WTC11 (cell line): ENCODE results near the gene SLC30A5.

Experiments used
- JAZF1 ChIP-seq: fragments of 250-450 bp; sonication (Bioruptor Pico); IDR thresholded peaks from 2 replicates; pipeline ENCODE4 v1.9.0; 2021; ENCODE audit warnings: moderate library complexity, mild to moderate bottlenecking, inconsistent platforms
- MLX ChIP-seq: sonication (generic); formaldehyde crosslinking; IDR thresholded peaks from 2 replicates; pipeline ENCODE4 v1.8.1; 2023; ENCODE audit warnings: mild to moderate bottlenecking, missing genetic modification reagents, moderate library complexity
- NR3C1 ChIP-seq: sonication (generic); formaldehyde crosslinking; conservative IDR thresholded peaks from 2 replicates; pipeline ENCODE4 v1.8.1; 2023; ENCODE audit warnings: low read depth, mild to moderate bottlenecking, missing genetic modification reagents
- TCF7 ChIP-seq: sonication (generic); formaldehyde crosslinking; IDR thresholded peaks from 2 replicates; pipeline ENCODE4 v1.8.0; 2022; ENCODE audit warnings: mild to moderate bottlenecking, low read depth, missing genetic modification reagents, moderate library complexity
- TEAD4 ChIP-seq: sonication (generic); formaldehyde crosslinking; IDR thresholded peaks from 2 replicates; pipeline ENCODE4 v1.8.0; 2022; ENCODE audit warnings: mild to moderate bottlenecking, missing genetic modification reagents
- ZNF138 ChIP-seq: sonication (generic); formaldehyde crosslinking; conservative IDR thresholded peaks from 2 replicates; pipeline ENCODE4 v1.8.1; 2022; ENCODE audit warnings: mild to moderate bottlenecking, moderate library complexity, missing genetic modification reagents
- TF ChIP-seq, protein P1 (sequence below): fragments of 200-600 bp; IDR thresholded peaks from 2 replicates; pipeline ENCODE4 v1.8.0; 2022; ENCODE audit warnings: antibody characterized with exemption
- TF ChIP-seq, protein P2 (sequence below): sonication (generic); formaldehyde crosslinking; IDR thresholded peaks from 2 replicates; pipeline ENCODE4 v1.8.1; 2023; ENCODE audit warnings: mild to moderate bottlenecking, missing genetic modification reagents
- TF ChIP-seq, protein P3 (sequence below): sonication (generic); formaldehyde crosslinking; IDR thresholded peaks from 2 replicates; pipeline ENCODE4 v1.8.0; 2023; ENCODE audit warnings: missing genetic modification reagents

DNA sequence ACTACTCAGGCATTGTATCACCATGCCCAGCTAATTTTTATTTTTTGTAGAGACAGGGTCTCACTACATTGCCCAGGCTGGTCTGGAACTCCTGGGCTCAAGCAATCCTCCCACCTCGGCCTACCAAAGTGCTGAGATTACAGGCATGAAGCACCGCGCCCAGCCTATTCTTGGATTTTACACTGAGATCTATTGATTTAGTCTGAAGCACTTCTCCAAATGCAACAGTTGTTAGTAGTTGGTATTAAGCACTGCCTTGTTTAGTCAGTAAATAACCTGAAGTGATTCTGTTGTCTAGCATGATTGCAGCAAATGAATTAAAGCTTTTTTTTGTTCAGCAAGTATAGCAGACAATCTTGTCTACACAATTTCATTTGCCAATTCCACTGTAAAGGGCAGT, 64.2 kb downstream of the SLC30A5 start:
- TF ChIP-seq, protein P1, sequence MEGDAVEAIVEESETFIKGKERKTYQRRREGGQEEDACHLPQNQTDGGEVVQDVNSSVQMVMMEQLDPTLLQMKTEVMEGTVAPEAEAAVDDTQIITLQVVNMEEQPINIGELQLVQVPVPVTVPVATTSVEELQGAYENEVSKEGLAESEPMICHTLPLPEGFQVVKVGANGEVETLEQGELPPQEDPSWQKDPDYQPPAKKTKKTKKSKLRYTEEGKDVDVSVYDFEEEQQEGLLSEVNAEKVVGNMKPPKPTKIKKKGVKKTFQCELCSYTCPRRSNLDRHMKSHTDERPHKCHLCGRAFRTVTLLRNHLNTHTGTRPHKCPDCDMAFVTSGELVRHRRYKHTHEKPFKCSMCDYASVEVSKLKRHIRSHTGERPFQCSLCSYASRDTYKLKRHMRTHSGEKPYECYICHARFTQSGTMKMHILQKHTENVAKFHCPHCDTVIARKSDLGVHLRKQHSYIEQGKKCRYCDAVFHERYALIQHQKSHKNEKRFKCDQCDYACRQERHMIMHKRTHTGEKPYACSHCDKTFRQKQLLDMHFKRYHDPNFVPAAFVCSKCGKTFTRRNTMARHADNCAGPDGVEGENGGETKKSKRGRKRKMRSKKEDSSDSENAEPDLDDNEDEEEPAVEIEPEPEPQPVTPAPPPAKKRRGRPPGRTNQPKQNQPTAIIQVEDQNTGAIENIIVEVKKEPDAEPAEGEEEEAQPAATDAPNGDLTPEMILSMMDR = no peak
- TF ChIP-seq, protein P2, sequence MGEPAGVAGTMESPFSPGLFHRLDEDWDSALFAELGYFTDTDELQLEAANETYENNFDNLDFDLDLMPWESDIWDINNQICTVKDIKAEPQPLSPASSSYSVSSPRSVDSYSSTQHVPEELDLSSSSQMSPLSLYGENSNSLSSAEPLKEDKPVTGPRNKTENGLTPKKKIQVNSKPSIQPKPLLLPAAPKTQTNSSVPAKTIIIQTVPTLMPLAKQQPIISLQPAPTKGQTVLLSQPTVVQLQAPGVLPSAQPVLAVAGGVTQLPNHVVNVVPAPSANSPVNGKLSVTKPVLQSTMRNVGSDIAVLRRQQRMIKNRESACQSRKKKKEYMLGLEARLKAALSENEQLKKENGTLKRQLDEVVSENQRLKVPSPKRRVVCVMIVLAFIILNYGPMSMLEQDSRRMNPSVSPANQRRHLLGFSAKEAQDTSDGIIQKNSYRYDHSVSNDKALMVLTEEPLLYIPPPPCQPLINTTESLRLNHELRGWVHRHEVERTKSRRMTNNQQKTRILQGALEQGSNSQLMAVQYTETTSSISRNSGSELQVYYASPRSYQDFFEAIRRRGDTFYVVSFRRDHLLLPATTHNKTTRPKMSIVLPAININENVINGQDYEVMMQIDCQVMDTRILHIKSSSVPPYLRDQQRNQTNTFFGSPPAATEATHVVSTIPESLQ (CRISPR knock-in tag) = no peak
- TF ChIP-seq TCF7 (CRISPR knock-in tag) (no peak), MLX (no peak), NR3C1 (no peak), TEAD4 (no peak), ZNF138 (no peak), JAZF1 (CRISPR knock-in tag) (no peak)
- TF ChIP-seq, protein P3, sequence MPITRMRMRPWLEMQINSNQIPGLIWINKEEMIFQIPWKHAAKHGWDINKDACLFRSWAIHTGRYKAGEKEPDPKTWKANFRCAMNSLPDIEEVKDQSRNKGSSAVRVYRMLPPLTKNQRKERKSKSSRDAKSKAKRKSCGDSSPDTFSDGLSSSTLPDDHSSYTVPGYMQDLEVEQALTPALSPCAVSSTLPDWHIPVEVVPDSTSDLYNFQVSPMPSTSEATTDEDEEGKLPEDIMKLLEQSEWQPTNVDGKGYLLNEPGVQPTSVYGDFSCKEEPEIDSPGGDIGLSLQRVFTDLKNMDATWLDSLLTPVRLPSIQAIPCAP (CRISPR knock-in tag) = no peak
